ENCODE data around the gene TGM4.

Gene TGM4

GRCh38 chr3:44913868-44914468 is 39.6 kb downstream of the TGM4 start:
- peak; percentile 87 for FAIRE-seq
- DNase-seq (ENCODE audit: insufficient read length, low spot score) = peak; percentile 79

GRCh38 chr3:44914936-44915335 is 40.5 kb downstream of the TGM4 start:
- FAIRE-seq (no peak), DNase-seq (ENCODE audit: insufficient read length, low spot score) (no peak)

DNA sequence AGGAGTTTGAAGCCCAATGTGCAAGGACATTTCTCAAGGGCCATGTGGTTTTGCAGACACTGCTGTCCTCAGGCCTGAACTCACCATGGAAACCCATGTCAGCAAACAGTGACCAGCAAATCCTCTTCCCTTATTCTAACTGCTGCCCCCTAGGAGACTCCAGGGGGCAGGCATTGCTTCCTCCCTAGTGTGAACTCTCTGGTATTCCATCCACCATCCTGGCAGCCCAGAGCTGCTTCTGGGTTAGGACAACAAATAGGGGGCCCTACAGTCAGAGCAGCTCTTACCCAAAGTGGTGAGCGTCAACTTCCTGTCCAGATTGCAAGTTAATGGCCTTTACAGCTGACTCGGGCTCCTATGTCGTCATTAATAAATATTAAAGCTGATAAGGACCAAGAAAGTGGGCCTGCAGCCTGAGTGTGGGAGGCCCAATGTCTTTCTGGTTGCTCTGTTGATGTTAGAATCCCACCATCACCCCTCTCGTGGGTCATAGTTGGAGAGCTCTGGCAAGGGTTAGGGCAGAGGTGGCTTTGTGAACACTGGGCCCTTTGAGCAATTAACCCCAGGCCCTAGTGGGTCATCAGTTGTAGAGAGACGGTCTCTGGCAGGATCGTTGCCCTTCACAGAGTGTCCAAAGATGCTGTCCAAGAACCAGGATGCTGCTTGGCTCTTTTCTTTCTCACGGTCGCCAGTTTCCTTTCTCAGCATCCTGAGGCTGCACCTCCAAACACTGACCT is 41.5 kb downstream of the TGM4 start:
- FAIRE-seq = no peak
- DNase-seq (ENCODE audit: insufficient read length, low spot score) = no peak

DNA sequence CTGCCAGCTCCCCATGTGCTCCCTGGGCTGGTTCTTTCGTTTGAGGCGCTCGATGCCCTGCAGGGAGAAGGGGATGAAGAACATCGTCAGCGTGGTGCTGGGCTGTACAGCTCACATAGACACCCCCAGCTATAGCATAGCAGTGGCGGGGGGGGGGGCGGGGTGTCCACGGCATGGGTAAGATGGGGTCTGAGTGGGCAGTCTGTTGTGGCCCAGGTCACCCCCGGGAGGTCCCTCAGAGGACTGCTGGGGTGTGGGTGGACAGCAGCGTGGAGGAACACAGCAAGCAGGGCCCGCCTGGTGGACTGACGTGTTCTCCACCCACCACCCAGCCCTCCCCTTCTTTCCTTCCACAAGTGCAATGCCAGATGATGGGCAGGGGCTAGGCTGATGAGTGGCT is 43.7 kb downstream of the TGM4 start:
- FAIRE-seq = no peak
- no peak for DNase-seq (ENCODE audit: insufficient read length, low spot score)

- no peak for DNase-seq (ENCODE audit: insufficient read length, low spot score)
- no peak for FAIRE-seq
Observed at GRCh38 chr3:44918581-44918980, 44.2 kb downstream of the TGM4 start.

- FAIRE-seq (no peak), DNase-seq (ENCODE audit: insufficient read length, low spot score) (no peak)
Observed at GRCh38 chr3:44920081-44920480, 45.7 kb downstream of the TGM4 start.

GRCh38 chr3:44923632-44924456 is 49.4 kb downstream of the TGM4 start:
- no peak for DNase-seq (ENCODE audit: insufficient read length, low spot score)
- FAIRE-seq = no peak

DNA sequence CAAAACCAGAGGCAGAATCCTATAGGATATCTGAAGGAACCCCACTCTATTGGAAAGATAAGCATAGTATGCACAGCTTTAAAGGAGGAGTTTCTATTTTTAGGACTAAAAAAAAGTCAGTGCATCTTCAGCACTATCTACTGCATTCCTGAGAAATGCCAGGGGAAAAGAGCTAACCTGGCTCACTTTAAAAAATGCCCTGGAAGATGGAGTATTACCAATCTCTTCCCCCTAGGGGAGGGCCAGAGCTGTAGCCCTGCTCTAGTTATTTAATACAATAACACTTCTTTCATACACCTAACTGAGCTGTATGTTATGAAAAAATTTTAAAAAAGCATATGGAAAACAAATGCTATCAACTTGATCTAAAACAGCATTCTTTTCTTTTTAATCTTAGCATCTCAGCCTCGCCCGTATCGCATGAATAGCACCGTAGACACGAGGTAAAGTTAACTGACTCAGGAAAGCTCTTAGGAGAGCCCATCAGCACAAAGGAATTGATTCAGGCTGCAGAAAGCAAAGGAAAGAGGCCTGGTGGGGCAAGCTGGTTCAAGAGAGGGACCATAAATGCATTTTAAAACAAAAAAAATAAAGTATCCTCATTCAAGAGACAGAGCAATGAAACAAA is 50.2 kb downstream of the TGM4 start:
- DNase-seq (ENCODE audit: insufficient read length, low spot score) (no peak), FAIRE-seq (no peak)

GRCh38 chr3:44926172-44926571 is 51.8 kb downstream of the TGM4 start:
- FAIRE-seq (no peak), DNase-seq (ENCODE audit: insufficient read length, low spot score) (no peak)

GRCh38 chr3:44926921-44927320 is 52.5 kb downstream of the TGM4 start:
- FAIRE-seq (no peak), DNase-seq (ENCODE audit: insufficient read length, low spot score) (no peak)

DNA sequence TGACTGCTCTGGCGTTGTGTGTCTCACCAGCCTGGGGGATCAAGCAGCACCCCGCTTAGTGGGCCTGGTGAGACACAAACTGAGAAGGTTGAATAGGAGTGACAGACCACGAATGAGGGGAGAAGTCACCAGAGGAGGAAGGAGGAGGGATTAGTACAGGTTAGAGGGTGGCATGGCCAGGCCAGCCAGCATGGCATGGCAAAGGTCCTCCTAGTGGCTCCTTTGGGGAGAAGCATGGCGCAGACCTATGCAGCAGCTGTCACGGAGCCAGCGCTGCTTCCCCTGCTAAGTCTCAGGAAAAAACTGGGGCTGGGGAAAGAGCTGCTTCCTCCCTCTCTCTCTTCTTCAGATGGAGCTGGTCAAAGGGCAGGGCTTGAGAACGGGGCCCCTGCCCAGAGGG is 53.0 kb downstream of the TGM4 start:
- FAIRE-seq (no peak), DNase-seq (ENCODE audit: insufficient read length, low spot score) (no peak)

DNA sequence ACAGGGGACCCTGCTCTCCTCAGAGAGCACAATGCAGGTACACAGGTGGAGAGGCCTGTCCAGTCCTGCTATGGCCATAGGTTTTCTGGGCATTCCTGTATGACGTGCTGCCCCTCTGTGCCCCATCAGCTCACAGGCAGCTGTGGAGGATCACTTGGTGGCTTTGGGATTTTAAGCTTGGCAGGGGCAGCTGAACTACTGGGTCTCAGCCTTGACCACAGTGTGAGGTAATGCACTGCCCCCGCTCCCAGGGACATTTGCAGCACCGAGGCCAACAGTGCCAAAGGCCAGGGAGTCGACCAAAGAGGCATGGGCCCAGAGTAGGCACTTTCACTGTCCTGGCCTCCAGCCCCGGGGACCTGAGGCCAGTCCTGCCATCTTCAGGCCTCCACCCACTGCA is 55.4 kb downstream of the TGM4 start:
- FAIRE-seq = no peak

GRCh38 chr3:44930911-44931310 is 56.5 kb downstream of the TGM4 start:
- no peak for FAIRE-seq
- no peak for DNase-seq (ENCODE audit: insufficient read length, low spot score)

More for the DNA sequence above, 55.4 kb downstream of the TGM4 start:
- no peak for DNase-seq (ENCODE audit: insufficient read length, low spot score)

- no peak for DNase-seq (ENCODE audit: insufficient read length, low spot score)
- no peak for FAIRE-seq
Observed at GRCh38 chr3:44931791-44932190, 57.4 kb downstream of the TGM4 start.

DNA sequence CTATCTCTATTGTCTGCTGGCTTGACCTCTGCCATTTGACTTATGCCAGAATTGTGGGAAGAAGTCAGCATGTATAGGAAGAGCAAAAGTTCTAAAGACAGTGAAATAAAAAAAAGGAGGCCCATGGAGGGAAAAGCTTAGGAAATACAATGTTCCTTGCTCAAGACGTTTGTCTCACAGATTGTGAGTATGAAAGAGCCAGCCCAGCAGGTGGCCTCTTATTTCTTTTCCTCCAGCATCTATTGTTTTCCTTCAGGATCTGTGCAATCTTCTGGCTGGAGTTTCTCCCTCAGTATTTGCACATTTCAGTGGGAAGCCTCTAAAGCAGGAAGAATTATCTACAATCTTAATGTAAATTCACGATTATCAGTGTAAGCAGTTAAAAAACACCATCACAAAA is 57.9 kb downstream of the TGM4 start:
- no peak for DNase-seq (ENCODE audit: insufficient read length, low spot score)
- FAIRE-seq = no peak

GRCh38 chr3:44932986-44933944 is 58.9 kb downstream of the TGM4 start:
- DNase-seq (ENCODE audit: insufficient read length, low spot score) = no peak
- no peak for FAIRE-seq

GRCh38 chr3:44939581-44940036 is 65.2 kb downstream of the TGM4 start:
- FAIRE-seq (no peak), DNase-seq (ENCODE audit: insufficient read length, low spot score) (no peak)

GRCh38 chr3:44942202-44942921 is 68.0 kb downstream of the TGM4 start:
- DNase-seq (ENCODE audit: insufficient read length, low spot score) (no peak), FAIRE-seq (no peak)

GRCh38 chr3:44948239-44948638 is 73.8 kb downstream of the TGM4 start:
- FAIRE-seq = no peak
- no peak for DNase-seq (ENCODE audit: insufficient read length, low spot score)
